NOMO-1 treated with dmso at 0.1 percent for 144 hours (cell line): ENCODE measurements around the gene GPX4.
A peak's percentile ranks its signal among the peaks of the same experiment; 100 is the strongest.

Source experiments
- DNase-seq: peaks from one replicate; lab custom pipeline; 2025; ENCODE audit not compliant: unreplicated experiment; lab: John Stamatoyannopoulos, UW

The GPX4 gene

GRCh38 chr19:1103708-1104310 lies at the start of gene GPX4:
Gene GPX4 (plus strand): TSS chr19:1103994. CDS start chr19:1104044, 50 bp downstream.
- DNase-seq, result peak; percentile 97

- no peak for DNase-seq
These were observed 49.4 kb upstream of the GPX4 start for GRCh38 chr19:1054102-1055027.

- no peak for DNase-seq
These were observed 48.8 kb upstream of the GPX4 start for GRCh38 chr19:1055028-1055425.

- DNase-seq, result no peak
These were observed 47.7 kb upstream of the GPX4 start for GRCh38 chr19:1055886-1056620.

GRCh38 chr19:1057176-1057855 lies 46.5 kb upstream of the GPX4 start:
- peak; percentile 32 for DNase-seq

- DNase-seq, result no peak
These were observed 45.7 kb upstream of the GPX4 start for GRCh38 chr19:1058112-1058511.

- no peak for DNase-seq
These were observed 43.1 kb upstream of the GPX4 start for GRCh38 chr19:1060689-1061088.

- DNase-seq, result no peak
These were observed 41.8 kb upstream of the GPX4 start for GRCh38 chr19:1061987-1062386.

- no peak for DNase-seq
These were observed 41.3 kb upstream of the GPX4 start for GRCh38 chr19:1062387-1063029.

GRCh38 chr19:1063030-1063908 lies 40.5 kb upstream of the GPX4 start:
- DNase-seq, result no peak

- no peak for DNase-seq
These were observed 39.7 kb upstream of the GPX4 start for GRCh38 chr19:1063909-1064660.

- peak; percentile 60 for DNase-seq
These were observed 38.9 kb upstream of the GPX4 start for GRCh38 chr19:1064661-1065605.

- no peak for DNase-seq
These were observed 38.1 kb upstream of the GPX4 start for GRCh38 chr19:1065606-1066109.

GRCh38 chr19:1066251-1066747 lies 37.5 kb upstream of the GPX4 start:
- no peak for DNase-seq

- peak; percentile 49 for DNase-seq
These were observed 37.0 kb upstream of the GPX4 start, which contains the start of gene ARHGAP45 for GRCh38 chr19:1066748-1067340. Gene ARHGAP45 (plus strand): TSS chr19:1067167. CDS start chr19:1067406, 239 bp downstream.

GRCh38 chr19:1067341-1067957 lies 36.3 kb upstream of the GPX4 start:
- DNase-seq, result no peak
